Mesenteric fat pad (tissue), 1 donor: Measurements from ENCODE around the gene PHGDH. TPM values are rescaled to one million over a fixed set of nuclear protein-coding genes. Genes with fewer than 3 reads are reported as not detected.
"Not testable (repeated sequence)": the region's sequence is repeated elsewhere in the genome, so short reads cannot be mapped to it uniquely, and the experiment has no call there.

ENCODE experiments used
- DNase-seq: peaks from one replicate; pipeline ENCODE4 v3.0.0-alpha.2; 2020; ENCODE audit warnings: low spot score
- long read RNA-seq: library from polyadenylated mRNA; unstranded; transcript quantifications from one replicate; pipeline ENCODE4 v2.0.0, GENCODE V29; 2020
- total RNA-seq: library from RNA; stranded (reverse); fragmentation: NEBNext Ultra II Directional; extraction: Animal tissue kit (Norgen Biotek cat#: 25700); gene quantifications from one replicate; pipeline ENCODE4 v1.2.1, GENCODE V29; 2021
- donor health status: DM: yes; HTN: yes; CAD: no.

Gene PHGDH
- total RNA-seq, result 30.1 TPM
- long read RNA-seq, transcript PHGDH-208 (12 exons, 2,096 nt), result major isoform, 169 of 175 reads
- long read RNA-seq, partial matches to known transcripts, result 1 of 175 reads
- long read RNA-seq, other reads (novel, unspliced or antisense), result 4 of 175 reads

- DNase-seq, result no peak
Measured at GRCh38 chr1:119711804-119712341, at the start of gene PHGDH. Gene PHGDH (plus strand): TSS chr1:119711934. CDS start chr1:119712023, 89 bp downstream.

GRCh38 chr1:119662034-119662437, 49.7 kb upstream of the PHGDH start:
- no peak for DNase-seq

- no peak for DNase-seq
Measured at GRCh38 chr1:119664067-119664466, 47.7 kb upstream of the PHGDH start.

DNA sequence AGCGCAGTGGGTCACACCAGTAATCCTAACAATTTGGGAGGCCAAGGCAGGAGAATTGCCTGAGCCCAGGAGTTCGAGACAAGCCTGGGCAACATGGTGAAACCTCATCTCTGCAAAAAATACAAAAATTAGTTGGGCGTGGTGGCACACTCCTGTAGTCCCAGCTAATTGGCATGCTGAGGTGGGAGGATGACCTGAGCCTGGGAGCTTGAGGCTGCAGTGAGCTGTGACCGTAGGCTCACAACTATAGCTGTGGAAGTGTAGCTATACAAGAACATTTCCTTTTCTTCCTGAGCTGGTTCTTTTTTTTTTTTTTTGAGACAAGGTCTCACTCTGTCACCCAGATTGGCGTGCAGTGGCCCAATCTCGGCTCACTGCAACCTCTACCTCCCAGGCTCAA, 44.6 kb upstream of the PHGDH start:
- no peak for DNase-seq

DNA sequence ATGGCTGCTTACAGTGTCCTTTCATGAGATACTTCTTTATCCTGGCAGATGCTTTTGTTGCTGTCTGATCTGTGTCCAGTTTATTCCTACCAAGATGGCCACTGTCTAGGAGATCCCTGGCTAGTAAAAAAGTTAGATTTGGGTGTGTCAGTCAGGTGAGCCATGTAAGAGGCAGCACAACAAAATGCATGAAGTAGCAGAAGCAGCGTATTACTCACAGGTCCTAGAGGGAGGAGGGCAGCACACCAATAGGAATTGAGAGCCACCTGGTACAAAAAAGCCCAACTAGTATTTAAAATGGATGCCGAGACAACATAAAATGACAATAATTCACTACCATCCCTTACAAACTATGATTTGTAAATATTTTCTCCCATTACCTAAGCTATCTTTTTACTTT, 40.8 kb upstream of the PHGDH start:
- DNase-seq, result no peak

DNA sequence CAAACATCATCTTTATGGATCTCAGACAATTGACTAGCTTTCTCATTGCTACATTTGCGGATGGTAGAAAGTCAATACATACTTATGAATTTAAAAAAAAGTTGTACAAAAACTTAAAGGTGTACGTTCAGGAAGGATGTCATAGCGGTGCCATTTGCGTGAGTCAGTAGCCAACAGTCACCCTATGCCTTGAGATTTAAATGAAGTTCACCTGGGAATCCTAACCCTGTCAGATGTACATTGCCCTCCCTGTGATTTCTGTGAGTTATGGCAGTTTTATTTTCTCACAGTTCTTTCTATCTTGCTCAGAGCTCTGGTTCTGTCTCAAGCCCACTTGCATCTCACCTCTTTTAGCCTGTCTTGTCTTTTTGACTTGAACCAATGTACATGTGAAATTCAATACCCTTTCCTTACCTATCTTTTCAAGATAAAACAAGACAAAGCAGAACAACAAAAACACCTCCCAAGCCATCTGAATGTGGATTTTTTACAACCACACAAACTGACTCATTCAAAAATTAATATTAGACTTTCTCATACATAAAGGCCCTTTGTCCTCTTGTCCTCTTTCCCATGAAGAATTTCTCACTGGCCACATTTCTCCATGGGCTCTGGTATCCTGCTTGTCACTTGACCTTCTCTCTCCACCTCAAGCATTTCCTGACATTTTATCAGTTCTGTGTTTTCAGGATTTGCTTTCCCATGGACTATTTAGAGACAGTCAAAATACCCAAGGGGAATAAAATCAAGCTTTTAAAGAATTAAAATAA, 38.4 kb upstream of the PHGDH start:
- DNase-seq, result no peak

DNA sequence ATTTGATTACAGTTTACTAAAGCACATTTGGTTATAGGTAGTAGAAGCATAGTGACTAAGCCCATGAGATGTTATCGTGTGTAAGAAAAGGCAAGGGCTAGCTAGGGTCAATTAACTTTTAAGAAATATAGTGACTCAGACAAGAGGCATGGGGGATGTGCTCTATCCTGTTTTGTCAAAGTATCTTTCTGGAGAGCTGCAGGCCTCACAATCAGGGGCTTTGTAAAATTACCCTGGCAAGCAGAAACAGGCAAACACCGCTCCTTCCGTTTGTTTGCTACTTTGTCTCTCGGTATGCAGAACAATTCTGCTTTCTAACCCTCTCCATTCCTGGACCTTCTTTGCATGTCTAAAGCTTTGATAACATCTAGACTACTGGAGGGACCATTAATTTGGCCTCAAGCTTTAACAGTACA, 37.6 kb upstream of the PHGDH start:
- DNase-seq, result no peak

GRCh38 chr1:119674835-119675289, 36.9 kb upstream of the PHGDH start:
- DNase-seq, result no peak

DNA sequence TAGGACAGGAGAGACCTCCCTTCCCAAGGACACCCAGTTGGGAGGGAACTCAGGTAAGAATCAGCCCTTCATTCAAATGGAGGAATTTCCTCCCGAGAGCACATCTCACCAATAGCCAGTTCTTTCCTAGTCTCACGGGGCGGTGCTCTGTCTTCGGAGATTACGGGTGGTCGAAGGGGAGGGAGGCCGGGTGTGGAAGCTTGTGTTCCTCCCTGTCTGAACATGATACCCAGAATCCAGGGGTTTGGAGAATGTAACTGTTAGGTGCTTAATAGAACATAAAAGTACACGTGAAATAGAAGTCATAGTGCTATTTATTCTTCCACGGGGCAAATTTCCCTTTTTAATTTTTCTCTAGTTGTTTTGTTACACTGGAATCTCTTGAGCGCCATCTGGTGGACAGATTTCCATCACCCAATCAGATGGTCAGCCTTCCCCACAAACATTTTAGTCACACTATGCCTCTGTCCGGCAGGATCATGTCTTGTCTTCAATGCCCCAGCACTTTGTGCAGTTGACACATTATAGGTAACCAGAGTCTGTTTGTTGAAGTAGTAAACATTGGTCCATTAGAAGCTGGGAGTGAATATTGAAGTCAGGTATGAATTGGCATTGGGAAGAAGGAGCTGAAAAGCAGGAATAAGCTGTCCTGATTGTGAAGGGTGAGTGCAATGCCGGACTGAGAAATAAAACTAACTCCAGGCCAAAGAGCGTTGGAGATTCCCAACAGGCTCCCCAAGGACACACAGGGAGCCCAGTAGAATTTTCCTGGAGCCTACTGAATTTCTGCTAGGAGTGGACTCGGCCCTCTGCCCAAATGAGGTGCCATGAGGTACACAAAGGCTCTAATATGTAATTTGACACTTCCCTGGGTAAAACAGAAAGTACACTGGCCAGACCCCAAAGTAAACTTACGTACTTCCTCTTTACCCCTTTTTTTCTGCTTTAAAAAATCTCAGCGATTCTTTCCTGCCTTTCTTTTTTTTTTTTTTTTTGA, 36.1 kb upstream of the PHGDH start:
- no peak for DNase-seq

GRCh38 chr1:119676571-119677206, 35.0 kb upstream of the PHGDH start:
- DNase-seq, result no peak

DNA sequence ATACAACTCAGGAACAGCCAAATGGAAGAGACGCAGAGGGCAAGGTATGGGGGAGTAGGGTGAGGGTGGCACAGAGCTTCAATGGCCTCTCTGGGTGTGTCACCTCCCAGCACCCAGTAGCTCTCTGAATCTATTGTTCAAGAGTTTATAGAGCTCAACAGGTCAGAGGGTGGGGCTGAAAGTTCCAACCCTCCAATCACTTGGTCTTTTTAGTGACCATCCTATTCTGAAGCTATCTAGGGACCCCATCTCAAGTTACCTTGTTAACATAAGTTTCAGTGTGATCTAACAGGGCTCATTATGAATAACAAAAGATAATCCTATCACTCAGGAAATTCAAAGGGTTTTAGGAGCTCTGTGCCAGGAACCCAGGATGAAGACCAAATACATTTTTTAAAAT, 32.5 kb upstream of the PHGDH start:
- DNase-seq, result no peak

DNA sequence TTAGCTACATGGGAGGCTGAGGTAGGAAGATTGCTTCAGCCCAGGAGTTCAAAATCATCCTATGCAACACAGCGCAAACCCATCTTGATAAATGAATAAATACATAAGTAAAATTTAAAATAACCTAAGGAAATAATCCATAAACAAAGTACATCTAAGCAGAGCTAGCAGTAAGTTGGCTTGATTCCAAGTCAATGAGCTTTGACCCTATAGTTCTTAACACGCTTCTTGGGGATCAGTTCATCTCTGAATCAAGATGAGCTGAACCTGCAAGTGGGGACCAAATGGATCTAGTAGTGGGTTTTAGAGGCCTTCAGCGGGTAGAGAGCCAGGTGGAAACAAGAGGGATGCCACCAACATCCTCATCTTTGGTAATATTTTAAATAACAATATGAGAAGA, 31.5 kb upstream of the PHGDH start:
- no peak for DNase-seq

DNA sequence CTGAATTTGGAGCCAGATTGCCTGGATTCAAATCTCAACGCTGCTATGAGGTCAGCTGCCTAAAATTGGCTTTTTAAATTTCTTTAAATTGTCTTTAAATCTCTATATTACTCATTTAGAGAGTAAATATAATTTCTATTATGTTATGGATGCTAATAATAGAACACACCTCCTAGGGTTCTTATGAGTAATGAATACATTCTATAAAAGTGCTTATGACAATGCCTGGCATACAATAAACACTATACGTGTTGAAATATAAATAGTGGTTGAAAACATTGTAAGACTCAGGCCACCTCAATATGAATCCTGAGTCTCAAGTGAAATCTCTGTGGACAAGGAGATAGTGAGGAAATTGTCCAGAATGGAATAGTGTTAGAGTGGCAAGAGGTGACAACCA, 31.0 kb upstream of the PHGDH start:
- DNase-seq, result no peak

DNA sequence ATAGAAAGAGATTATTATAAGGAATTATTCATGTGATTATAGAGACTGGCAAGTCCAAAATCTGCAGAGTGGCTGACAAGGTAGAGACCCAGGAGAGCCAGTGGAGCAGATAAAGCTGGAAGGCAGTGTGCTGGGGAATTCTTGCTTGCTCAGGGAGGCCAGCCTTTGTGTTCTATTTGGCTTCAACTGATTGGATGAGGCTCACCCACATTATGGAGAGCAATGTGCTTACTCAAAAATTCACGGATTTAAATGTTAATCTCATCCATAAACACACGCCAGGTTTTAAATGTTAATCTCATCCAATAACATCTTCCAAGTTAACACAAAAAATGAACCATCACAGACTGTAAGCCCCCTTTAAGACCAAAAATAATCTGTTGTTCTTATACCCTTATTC, 30.2 kb upstream of the PHGDH start:
- no peak for DNase-seq

GRCh38 chr1:119682141-119682540, 29.6 kb upstream of the PHGDH start:
- DNase-seq, result no peak

- no peak for DNase-seq
Measured at GRCh38 chr1:119683893-119684292, 27.8 kb upstream of the PHGDH start.

DNA sequence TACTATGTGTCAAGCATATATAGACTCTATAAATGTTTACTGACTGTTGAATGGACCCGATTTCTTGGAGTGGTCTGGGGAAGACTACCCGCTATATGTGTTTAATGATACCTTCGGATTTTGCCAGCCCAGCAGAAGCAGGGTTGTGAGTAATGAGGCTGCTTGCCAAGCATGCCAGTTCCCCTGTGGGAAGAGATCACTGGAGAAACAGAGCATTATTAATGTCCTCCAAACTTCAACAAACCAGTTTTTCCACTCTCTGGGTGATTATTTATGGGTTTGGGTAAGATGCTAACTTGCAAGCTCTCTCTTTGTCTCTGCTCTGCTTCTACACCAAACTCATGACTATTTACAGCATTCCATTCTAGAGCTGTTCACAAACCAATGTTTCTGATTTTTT, 25.1 kb upstream of the PHGDH start:
- no peak for DNase-seq

DNA sequence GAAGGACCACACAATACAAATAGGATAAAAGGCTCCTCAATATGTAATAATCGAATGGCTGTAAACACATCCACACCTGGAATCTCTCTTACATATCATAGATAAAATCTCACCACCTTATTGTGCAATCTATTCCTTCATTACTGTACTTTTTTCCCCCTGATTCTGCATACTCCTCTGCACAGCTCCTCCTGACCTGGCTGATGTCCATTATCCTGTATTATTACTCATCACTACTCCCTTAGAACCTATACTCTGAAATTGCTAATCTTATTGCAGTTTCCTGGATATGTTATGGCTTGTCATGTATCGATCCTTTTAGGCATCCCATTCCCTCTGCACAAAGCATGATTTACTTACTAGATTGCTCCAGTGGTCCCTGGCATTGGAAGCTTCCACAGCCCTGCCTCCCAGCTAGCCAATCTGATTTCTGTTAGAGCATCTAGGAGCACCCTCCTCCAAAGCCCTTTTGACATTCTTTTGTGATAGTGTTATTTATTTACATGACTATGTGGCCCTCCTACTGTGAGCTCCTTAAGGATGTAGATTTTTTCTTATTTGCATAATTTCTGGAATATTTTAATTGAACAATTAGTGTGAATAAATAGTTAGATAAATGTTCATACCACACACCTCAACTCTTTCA, 24.2 kb upstream of the PHGDH start:
- DNase-seq, result no peak

- no peak for DNase-seq
Measured at GRCh38 chr1:119688810-119689209, 22.9 kb upstream of the PHGDH start.

GRCh38 chr1:119689511-119689910, 22.2 kb upstream of the PHGDH start:
- DNase-seq, result no peak

GRCh38 chr1:119696863-119697262, 14.9 kb upstream of the PHGDH start:
- DNase-seq, result not testable (repeated sequence)
